ENCODE data around the gene FYCO1.

- TF ChIP-seq NFE2L2 (conservative IDR thresholded peaks at IDR 0.05; ENCODE audit: low read length), result no peak
- no peak for TF ChIP-seq HDAC2 (IDR thresholded peaks at IDR 0.05)
- no peak for TF ChIP-seq RNF2 (IDR thresholded peaks at IDR 0.05; ENCODE audit: borderline replicate concordance, low read depth)
- no peak for TF ChIP-seq POLR2A (IDR thresholded peaks at IDR 0.05; ENCODE audit: low read length)
- TF ChIP-seq, protein P1, sequence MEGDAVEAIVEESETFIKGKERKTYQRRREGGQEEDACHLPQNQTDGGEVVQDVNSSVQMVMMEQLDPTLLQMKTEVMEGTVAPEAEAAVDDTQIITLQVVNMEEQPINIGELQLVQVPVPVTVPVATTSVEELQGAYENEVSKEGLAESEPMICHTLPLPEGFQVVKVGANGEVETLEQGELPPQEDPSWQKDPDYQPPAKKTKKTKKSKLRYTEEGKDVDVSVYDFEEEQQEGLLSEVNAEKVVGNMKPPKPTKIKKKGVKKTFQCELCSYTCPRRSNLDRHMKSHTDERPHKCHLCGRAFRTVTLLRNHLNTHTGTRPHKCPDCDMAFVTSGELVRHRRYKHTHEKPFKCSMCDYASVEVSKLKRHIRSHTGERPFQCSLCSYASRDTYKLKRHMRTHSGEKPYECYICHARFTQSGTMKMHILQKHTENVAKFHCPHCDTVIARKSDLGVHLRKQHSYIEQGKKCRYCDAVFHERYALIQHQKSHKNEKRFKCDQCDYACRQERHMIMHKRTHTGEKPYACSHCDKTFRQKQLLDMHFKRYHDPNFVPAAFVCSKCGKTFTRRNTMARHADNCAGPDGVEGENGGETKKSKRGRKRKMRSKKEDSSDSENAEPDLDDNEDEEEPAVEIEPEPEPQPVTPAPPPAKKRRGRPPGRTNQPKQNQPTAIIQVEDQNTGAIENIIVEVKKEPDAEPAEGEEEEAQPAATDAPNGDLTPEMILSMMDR (IDR thresholded peaks at IDR 0.05), result no peak
- no peak for TF ChIP-seq EHMT2 (IDR thresholded peaks at IDR 0.05; ENCODE audit: low read depth)
- TF ChIP-seq JUN (IDR thresholded peaks at IDR 0.05), result no peak
- no peak for TF ChIP-seq MAX (IDR thresholded peaks at IDR 0.05)
- no peak for TF ChIP-seq CHD2 (IDR thresholded peaks at IDR 0.05; ENCODE audit: low read length, partially characterized antibody)
- no peak for TF ChIP-seq RAD21 (conservative IDR thresholded peaks at IDR 0.05 in 1 of 2, IDR thresholded peaks at IDR 0.05 in 1 of 2)
- no peak for TF ChIP-seq CBX2 (IDR thresholded peaks at IDR 0.05; ENCODE audit: borderline replicate concordance, low read depth)
- no peak for TF ChIP-seq USF2 (IDR thresholded peaks at IDR 0.05)
- no peak for TF ChIP-seq HOXA7 (CRISPR knock-in tag; IDR thresholded peaks at IDR 0.05)
- TF ChIP-seq RARB (CRISPR knock-in tag; IDR thresholded peaks at IDR 0.05), result no peak
Measured at GRCh38 chr3:45940004-45940780, 55.4 kb downstream of the FYCO1 start.

Data from A549 (cell line).